ENCODE measurements around the gene CLEC4F.

GRCh38 chr2:70790136-70790828, 30.1 kb downstream of the CLEC4F start, which contains the start of gene FIGLA:
- TF ChIP-seq, protein P1, sequence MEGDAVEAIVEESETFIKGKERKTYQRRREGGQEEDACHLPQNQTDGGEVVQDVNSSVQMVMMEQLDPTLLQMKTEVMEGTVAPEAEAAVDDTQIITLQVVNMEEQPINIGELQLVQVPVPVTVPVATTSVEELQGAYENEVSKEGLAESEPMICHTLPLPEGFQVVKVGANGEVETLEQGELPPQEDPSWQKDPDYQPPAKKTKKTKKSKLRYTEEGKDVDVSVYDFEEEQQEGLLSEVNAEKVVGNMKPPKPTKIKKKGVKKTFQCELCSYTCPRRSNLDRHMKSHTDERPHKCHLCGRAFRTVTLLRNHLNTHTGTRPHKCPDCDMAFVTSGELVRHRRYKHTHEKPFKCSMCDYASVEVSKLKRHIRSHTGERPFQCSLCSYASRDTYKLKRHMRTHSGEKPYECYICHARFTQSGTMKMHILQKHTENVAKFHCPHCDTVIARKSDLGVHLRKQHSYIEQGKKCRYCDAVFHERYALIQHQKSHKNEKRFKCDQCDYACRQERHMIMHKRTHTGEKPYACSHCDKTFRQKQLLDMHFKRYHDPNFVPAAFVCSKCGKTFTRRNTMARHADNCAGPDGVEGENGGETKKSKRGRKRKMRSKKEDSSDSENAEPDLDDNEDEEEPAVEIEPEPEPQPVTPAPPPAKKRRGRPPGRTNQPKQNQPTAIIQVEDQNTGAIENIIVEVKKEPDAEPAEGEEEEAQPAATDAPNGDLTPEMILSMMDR (IDR thresholded peaks at IDR 0.05): no peak
- TF ChIP-seq POLR2A (IDR thresholded peaks at IDR 0.05): no peak
- TF ChIP-seq POLR2AphosphoS5 (IDR thresholded peaks at IDR 0.05): no peak
